Amniotic epithelial cell (primary cell): ENCODE measurements around the gene CDKAL1.

Experiments
- DNase-seq: peaks from one replicate; pipeline ENCODE4 v3.0.0-alpha.2; 2010; ENCODE audit warnings: low read depth

CDKAL1 gene

GRCh38 chr6:20838113-20838512, 303.9 kb downstream of the CDKAL1 start:
- DNase-seq = no peak

GRCh38 chr6:20839630-20840029, 305.4 kb downstream of the CDKAL1 start:
- no peak for DNase-seq

- DNase-seq = peak; percentile 84
Observed at GRCh38 chr6:20840675-20841074, 306.4 kb downstream of the CDKAL1 start.

- DNase-seq = no peak
Observed at GRCh38 chr6:20841806-20842205, 307.5 kb downstream of the CDKAL1 start.

- peak; percentile 29 for DNase-seq
Observed at GRCh38 chr6:20845592-20845991, 311.3 kb downstream of the CDKAL1 start.

GRCh38 chr6:20846602-20847028, 312.4 kb downstream of the CDKAL1 start:
- peak; percentile 78 for DNase-seq

- DNase-seq = no peak
Observed at GRCh38 chr6:20847904-20848303, 313.6 kb downstream of the CDKAL1 start.

GRCh38 chr6:20850686-20851416, 316.6 kb downstream of the CDKAL1 start:
- DNase-seq = no peak

GRCh38 chr6:20851795-20852194, 317.5 kb downstream of the CDKAL1 start:
- no peak for DNase-seq

GRCh38 chr6:20853828-20854227, 319.6 kb downstream of the CDKAL1 start:
- DNase-seq = no peak

GRCh38 chr6:20856681-20857288, 322.5 kb downstream of the CDKAL1 start:
- no peak for DNase-seq

- DNase-seq = no peak
Observed at GRCh38 chr6:20861481-20861880, 327.2 kb downstream of the CDKAL1 start.

GRCh38 chr6:20866036-20866435, 331.8 kb downstream of the CDKAL1 start:
- no peak for DNase-seq

GRCh38 chr6:20866935-20867703, 332.9 kb downstream of the CDKAL1 start:
- DNase-seq = peak; percentile 53

GRCh38 chr6:20868397-20869096, 334.3 kb downstream of the CDKAL1 start:
- no peak for DNase-seq

GRCh38 chr6:20870021-20870420, 335.8 kb downstream of the CDKAL1 start:
- no peak for DNase-seq

- no peak for DNase-seq
Observed at GRCh38 chr6:20870493-20870892, 336.2 kb downstream of the CDKAL1 start.

- DNase-seq = peak; percentile 30
Observed at GRCh38 chr6:20873425-20874190, 339.4 kb downstream of the CDKAL1 start.

- DNase-seq = peak; percentile 41
Observed at GRCh38 chr6:20875369-20875963, 341.2 kb downstream of the CDKAL1 start.

GRCh38 chr6:20876036-20876435, 341.8 kb downstream of the CDKAL1 start:
- peak; percentile 47 for DNase-seq

- DNase-seq = no peak
Observed at GRCh38 chr6:20876561-20876960, 342.3 kb downstream of the CDKAL1 start.
